Measurements from ENCODE around the gene MOB3A.

GRCh38 chr19:2120821-2121220 is 24.7 kb upstream of the MOB3A start:
- TF ChIP-seq CTCF (IDR thresholded peaks at IDR 0.05) = no peak
- TF ChIP-seq POLR2A (IDR thresholded peaks at IDR 0.05) = no peak
